ENCODE measurements around the gene SYNRG. TPM values are rescaled to one million over a fixed set of nuclear protein-coding genes. Genes with fewer than 3 reads are reported as not detected.

The SYNRG gene
- polyA plus RNA-seq, 2 of the 4 experiments (the other 2 are of a cell fraction): 13.1 to 17.4 TPM

DNA sequence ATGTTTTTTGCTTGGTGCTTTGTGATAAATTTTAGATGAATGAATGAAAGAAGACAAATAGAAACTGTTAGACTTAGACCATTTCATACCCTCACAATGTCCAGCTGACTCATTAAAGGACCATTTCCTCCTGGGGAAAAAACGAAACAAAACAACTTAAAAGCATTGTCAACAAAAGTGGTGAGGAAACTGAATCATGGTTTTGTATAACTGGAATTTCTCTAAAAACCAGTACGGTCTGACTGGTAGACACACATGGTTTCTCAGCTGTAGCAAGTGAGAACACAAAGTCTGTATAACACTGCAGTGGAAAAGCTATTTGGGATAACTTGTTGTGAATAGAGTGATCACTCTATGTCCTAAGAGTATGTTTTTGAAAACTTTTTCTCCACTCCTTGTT is 39.3 kb upstream of the SYNRG start:
- peak overlapping the region in 1 of 2 experiments; percentile 6; a peak in 1 of 6 replicates for H3K27ac ChIP-seq
- TF ChIP-seq ZNF302 (CRISPR knock-in tag; IDR thresholded peaks at IDR 0.05): no peak
- no peak for TF ChIP-seq NFE2L2 (conservative IDR thresholded peaks at IDR 0.05; ENCODE audit: low read length)
- TF ChIP-seq RAD21 (conservative IDR thresholded peaks at IDR 0.05 in 1 of 2, IDR thresholded peaks at IDR 0.05 in 1 of 2): no peak
- ATAC-seq (no peak), DNase-seq (ENCODE audit: low read depth in 1 of 2, low spot score in 1 of 2) (no peak), FAIRE-seq (no peak)
- ChIA-PET POLR2A (interaction anchor here (1.2 kb wide), 1 partner anchor 40 kb away, joined by 4 read pairs; the partner anchor contains the start of gene SYNRG), CTCF (interaction anchor here (0.8 to 10.1 kb wide), 22 partner anchors 11 to 197 kb away, joined by 3 to 153 read pairs (median 12); partner anchors contain the start of gene HNF1B)
- WGBS (ENCODE audit: missing lambda C conversion rate): 4% methylated on average over 2 of the region's 2 CpGs
- peak overlapping the region; percentile 41 for H3K4me2 ChIP-seq
- no peak overlapping the region for H3K4me3 ChIP-seq
- H3K4me1 ChIP-seq: peaks cover 14% of the 10 kb centered on the region
- H3K9me3 ChIP-seq: no peaks in the 10 kb centered on the region

DNA sequence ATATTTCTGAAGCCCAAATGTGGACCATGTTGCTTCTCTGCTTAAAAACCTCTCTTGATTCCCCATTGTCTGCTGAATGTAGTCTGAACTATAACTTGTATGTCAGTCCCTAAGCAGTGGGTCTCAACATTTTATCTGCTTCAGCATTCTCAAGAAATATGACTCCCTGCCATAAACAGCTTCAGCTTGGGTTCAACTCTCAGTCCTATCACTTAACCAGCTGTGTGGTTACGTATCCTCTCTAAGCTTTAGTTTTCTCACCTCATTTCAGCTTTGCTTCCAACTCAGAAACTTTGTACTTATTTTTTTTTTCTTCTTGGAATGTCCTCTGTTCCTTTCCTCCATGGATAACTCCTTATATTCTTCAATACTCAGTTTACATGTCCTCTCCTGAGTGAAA is 38.6 kb upstream of the SYNRG start:
- ChIA-PET CTCF (interaction anchor here (0.6 to 10.1 kb wide), 17 partner anchors 15 to 168 kb away, joined by 3 to 153 read pairs (median 14); partner anchors contain the start of gene HNF1B), POLR2A (no interaction called here)
- H3K9me3 ChIP-seq: no peaks in the 10 kb centered on the region
- H3K4me1 ChIP-seq: peaks cover 14% of the 10 kb centered on the region
- no peak overlapping the region for H3K27ac ChIP-seq
- DNase-seq (ENCODE audit: low read depth in 1 of 2, low spot score in 1 of 2): no peak
- no peak overlapping the region for H3K4me2 ChIP-seq
- ATAC-seq: no peak
- H3K4me3 ChIP-seq: no peak overlapping the region
- no peak for FAIRE-seq
- 95% methylated on average over 1 of the region's 1 CpG for whole genome bisulfite sequencing (ENCODE audit: missing lambda C conversion rate)
- TF ChIP-seq, protein P1, sequence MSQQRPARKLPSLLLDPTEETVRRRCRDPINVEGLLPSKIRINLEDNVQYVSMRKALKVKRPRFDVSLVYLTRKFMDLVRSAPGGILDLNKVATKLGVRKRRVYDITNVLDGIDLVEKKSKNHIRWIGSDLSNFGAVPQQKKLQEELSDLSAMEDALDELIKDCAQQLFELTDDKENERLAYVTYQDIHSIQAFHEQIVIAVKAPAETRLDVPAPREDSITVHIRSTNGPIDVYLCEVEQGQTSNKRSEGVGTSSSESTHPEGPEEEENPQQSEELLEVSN (IDR thresholded peaks at IDR 0.05; ENCODE audit: borderline replicate concordance, low read depth): no peak
- no peak for TF ChIP-seq ZFP36 (IDR thresholded peaks at IDR 0.05; ENCODE audit: borderline replicate concordance, partially characterized antibody)
- TF ChIP-seq, protein P2, sequence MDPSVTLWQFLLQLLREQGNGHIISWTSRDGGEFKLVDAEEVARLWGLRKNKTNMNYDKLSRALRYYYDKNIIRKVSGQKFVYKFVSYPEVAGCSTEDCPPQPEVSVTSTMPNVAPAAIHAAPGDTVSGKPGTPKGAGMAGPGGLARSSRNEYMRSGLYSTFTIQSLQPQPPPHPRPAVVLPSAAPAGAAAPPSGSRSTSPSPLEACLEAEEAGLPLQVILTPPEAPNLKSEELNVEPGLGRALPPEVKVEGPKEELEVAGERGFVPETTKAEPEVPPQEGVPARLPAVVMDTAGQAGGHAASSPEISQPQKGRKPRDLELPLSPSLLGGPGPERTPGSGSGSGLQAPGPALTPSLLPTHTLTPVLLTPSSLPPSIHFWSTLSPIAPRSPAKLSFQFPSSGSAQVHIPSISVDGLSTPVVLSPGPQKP (IDR thresholded peaks at IDR 0.05; ENCODE audit: low read depth, low read length): no peak
- TF ChIP-seq, protein P3, sequence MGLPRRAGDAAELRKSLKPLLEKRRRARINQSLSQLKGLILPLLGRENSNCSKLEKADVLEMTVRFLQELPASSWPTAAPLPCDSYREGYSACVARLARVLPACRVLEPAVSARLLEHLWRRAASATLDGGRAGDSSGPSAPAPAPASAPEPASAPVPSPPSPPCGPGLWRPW (IDR thresholded peaks at IDR 0.05): no peak
- TF ChIP-seq FOSL2 (IDR thresholded peaks at IDR 0.05): no peak
- no peak for TF ChIP-seq FOSL2 (CRISPR knock-in tag; IDR thresholded peaks at IDR 0.05)
- no peak for TF ChIP-seq HEYL (CRISPR knock-in tag; IDR thresholded peaks at IDR 0.05)
- no peak for TF ChIP-seq TP53 (CRISPR knock-in tag; IDR thresholded peaks at IDR 0.05)
- TF ChIP-seq NPAS2 (CRISPR knock-in tag; IDR thresholded peaks at IDR 0.05; ENCODE audit: borderline replicate concordance): no peak
- no peak for TF ChIP-seq EP300 (IDR thresholded peaks at IDR 0.05)
- TF ChIP-seq MAFK (IDR thresholded peaks at IDR 0.05; ENCODE audit: partially characterized antibody): no peak

DNA sequence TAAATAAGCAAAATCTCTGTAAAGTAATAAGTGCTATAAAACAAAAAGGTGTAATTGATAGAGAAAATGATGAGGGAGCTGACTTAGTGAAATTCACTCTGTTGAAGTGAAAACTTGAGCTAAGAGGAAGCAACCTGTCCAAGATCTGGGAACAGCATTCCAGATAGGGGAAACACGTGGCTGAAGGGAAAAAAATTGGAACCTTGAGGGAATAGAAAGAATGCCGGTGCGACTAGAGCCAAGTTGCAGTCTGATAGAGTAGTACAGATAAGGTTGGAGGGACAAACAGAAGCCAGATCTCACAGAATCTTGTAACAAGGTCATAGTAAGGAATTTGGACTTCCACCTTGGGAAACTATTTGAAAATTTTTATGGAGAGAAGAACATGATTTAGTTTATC is 34.7 kb upstream of the SYNRG start:
- ATAC-seq: peak in 1 of 2 experiments; percentile 43; a peak in 3 of 6 replicates
- Histone ChIP-seq H3K4me3 (peak overlapping the region; percentile 74), H3K9me3 (no peaks in the 10 kb centered on the region), H3K27ac (peak overlapping the region; percentile 86 to 92), H3K4me1 (peaks cover 32% of the 10 kb centered on the region), H3K4me2 (peak overlapping the region; percentile 79)
- no peak for TF ChIP-seq TP53 (CRISPR knock-in tag; IDR thresholded peaks at IDR 0.05)
- TF ChIP-seq, protein P4, sequence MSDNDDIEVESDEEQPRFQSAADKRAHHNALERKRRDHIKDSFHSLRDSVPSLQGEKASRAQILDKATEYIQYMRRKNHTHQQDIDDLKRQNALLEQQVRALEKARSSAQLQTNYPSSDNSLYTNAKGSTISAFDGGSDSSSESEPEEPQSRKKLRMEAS (IDR thresholded peaks at IDR 0.05): peak; percentile 72
- CTCF ChIA-PET: interaction anchor here (0.5 to 10.1 kb wide), 12 partner anchors 7 to 202 kb away, joined by 3 to 153 read pairs (median 4); partner anchors contain the start of gene HNF1B
- POLR2A ChIA-PET: no interaction called here
- 10% methylated on average over 3 of the region's 3 CpGs for WGBS (ENCODE audit: missing lambda C conversion rate)
- no peak for FAIRE-seq
- DNase-seq (ENCODE audit: low read depth in 1 of 2, low spot score in 1 of 2): peak; percentile 25 to 43

DNA sequence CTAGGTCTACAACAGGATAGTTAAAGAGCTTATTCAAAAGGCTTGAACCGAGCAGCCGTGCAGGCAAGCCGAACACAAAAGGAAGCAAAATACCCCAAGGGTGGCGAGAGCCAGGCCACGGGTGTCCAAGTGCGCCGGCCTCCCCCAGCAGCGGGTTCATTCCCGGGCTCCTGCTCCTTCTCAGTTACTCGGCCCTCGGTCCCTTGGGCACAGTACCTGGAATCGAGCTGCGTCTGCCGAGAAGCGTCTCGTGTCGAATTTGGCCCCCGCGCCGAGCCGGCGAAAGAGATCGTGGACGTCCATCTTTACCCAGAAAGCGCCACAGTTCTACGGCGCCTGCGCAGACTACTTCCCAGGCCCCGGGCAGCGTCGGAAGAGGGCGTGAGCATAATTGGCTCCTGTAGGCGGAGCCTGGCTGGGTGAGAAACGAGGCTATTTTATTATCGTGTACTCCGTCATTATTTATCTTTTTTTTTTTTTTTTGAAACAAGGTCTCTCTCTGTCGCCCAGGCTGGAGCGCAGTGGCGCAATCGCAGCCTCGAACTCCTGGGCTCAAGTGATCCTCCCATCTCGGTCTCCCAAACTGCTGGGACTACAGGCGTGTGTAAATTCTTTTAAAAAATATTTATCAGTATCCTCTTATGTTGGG is 34.0 kb upstream of the SYNRG start, which contains the start of gene DDX52:
Gene DDX52, minus strand, starts transcription at position 329 of the 649 bp plus-strand sequence. Its CDS starts 26 bp downstream, at position 303.
- ATAC-seq (peak; percentile 98), FAIRE-seq (no peak), DNase-seq (ENCODE audit: low read depth in 1 of 2, low spot score in 1 of 2) (peak; percentile 93 to 97)
- CTCF ChIA-PET: interaction anchor here (0.5 to 10.1 kb wide), 11 partner anchors 8 to 203 kb away, joined by 3 to 153 read pairs (median 3); partner anchors contain the start of gene HNF1B
- H3K27ac ChIP-seq: peak within 1 kb of the TSS; percentile 86 to 92
- POLR2A ChIA-PET: no interaction called here
- H3K4me1 ChIP-seq: peaks cover 26% of the 10 kb centered on the region
- H3K4me3 ChIP-seq: peak within 1 kb of the TSS; percentile 74
- under 1% methylated on average over 43 of the region's 43 CpGs for WGBS (ENCODE audit: missing lambda C conversion rate)
- H3K4me2 ChIP-seq: peak within 1 kb of the TSS; percentile 88
- H3K9me3 ChIP-seq: no peaks in the 10 kb centered on the region
- TF ChIP-seq, protein P4 (IDR thresholded peaks at IDR 0.05): peak; percentile 66; the same call in 1 of the 2 replicates
- no peak for TF ChIP-seq TFCP2L1 (CRISPR knock-in tag; IDR thresholded peaks at IDR 0.05)
- TF ChIP-seq KDM5A (IDR thresholded peaks at IDR 0.05): peak; percentile 94
- no peak for TF ChIP-seq HOXA7 (CRISPR knock-in tag; IDR thresholded peaks at IDR 0.05)
- TF ChIP-seq POLR2A (IDR thresholded peaks at IDR 0.05; ENCODE audit: low read length): peak; percentile 89
- TF ChIP-seq CBX8 (IDR thresholded peaks at IDR 0.05): no peak
- TF ChIP-seq, protein P3 (IDR thresholded peaks at IDR 0.05): no peak
- no peak for TF ChIP-seq MAZ (IDR thresholded peaks at IDR 0.05; ENCODE audit: borderline replicate concordance, low read depth, low read length)
- TF ChIP-seq HOXB13 (CRISPR knock-in tag; IDR thresholded peaks at IDR 0.05; ENCODE audit: low read depth): no peak
- no peak for TF ChIP-seq SREBF2 (IDR thresholded peaks at IDR 0.05)
- no peak for TF ChIP-seq CHD4 (IDR thresholded peaks at IDR 0.05; ENCODE audit: borderline replicate concordance)
- TF ChIP-seq CBX2 (IDR thresholded peaks at IDR 0.05; ENCODE audit: borderline replicate concordance, low read depth): no peak
- TF ChIP-seq NPAS2 (CRISPR knock-in tag; IDR thresholded peaks at IDR 0.05; ENCODE audit: borderline replicate concordance): no peak
- TF ChIP-seq, protein P5, sequence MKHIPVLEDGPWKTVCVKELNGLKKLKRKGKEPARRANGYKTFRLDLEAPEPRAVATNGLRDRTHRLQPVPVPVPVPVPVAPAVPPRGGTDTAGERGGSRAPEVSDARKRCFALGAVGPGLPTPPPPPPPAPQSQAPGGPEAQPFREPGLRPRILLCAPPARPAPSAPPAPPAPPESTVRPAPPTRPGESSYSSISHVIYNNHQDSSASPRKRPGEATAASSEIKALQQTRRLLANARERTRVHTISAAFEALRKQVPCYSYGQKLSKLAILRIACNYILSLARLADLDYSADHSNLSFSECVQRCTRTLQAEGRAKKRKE (CRISPR knock-in tag; IDR thresholded peaks at IDR 0.05; ENCODE audit: low read depth): no peak
- TF ChIP-seq ESRRA (IDR thresholded peaks at IDR 0.05; ENCODE audit: borderline replicate concordance, low read length): no peak

Measured in A549 (cell line).